Fibroblast of lung (primary cell): ENCODE measurements around the gene INSYN2B.

Experiments
- CTCF ChIP-seq, 2 donors: IDR thresholded peaks in 1 of 2; conservative IDR thresholded peaks in 1 of 2; 1 replicate in 1 of 2; 2 replicates in 1 of 2; pipeline ENCODE4 v1.5.1; 2011 to 2012; ENCODE audit warnings: low read length in 2 of 2, control low read depth in 1 of 2, inconsistent platforms in 1 of 2, low read depth in 1 of 2, mild to moderate bottlenecking in 1 of 2
- EZH2 ChIP-seq: IDR thresholded peaks from 2 replicates; pipeline ENCODE4 v1.5.1; 2012; ENCODE audit warnings: low read length, control low read depth, mild to moderate bottlenecking; ENCODE audit errors: missing control alignments

GRCh38 chr5:169970339-169970738, 10.0 kb downstream of the INSYN2B start:
- TF ChIP-seq CTCF (conservative IDR thresholded peaks at IDR 0.05 in 1 of 2, IDR thresholded peaks at IDR 0.05 in 1 of 2; ENCODE audit: low read depth in 1 of 2, low read length in 2 of 2): no peak
- no peak for TF ChIP-seq EZH2
